BE2C (cell line): ENCODE measurements around the gene MYO7A.

Experiments used
- DNase-seq: peaks from one replicate; pipeline ENCODE4 v3.0.0-alpha.2; 2020
- H3K27me3 ChIP-seq: fragments of 250-450 bp; sonication (Bioruptor Pico); 2 replicates; pipeline ENCODE4 v1.5.1; 2020; ENCODE audit warnings: mild to moderate bottlenecking
- H3K36me3 ChIP-seq: fragments of 250-450 bp; sonication (Bioruptor Pico); 2 replicates; pipeline ENCODE4 v1.5.1; 2020; ENCODE audit warnings: mild to moderate bottlenecking
- H3K4me1 ChIP-seq: fragments of 250-450 bp; sonication (Bioruptor Pico); 2 replicates; pipeline ENCODE4 v1.5.1; 2020
- H3K4me3 ChIP-seq: 2 replicates; pipeline ENCODE4 v1.5.1; 2011; ENCODE audit warnings: low read depth, low read length
- H3K9me3 ChIP-seq: fragments of 250-450 bp; sonication (Bioruptor Pico); 2 replicates; pipeline ENCODE4 v1.5.1; 2020
- TF ChIP-seq, protein P1 (sequence below): IDR thresholded peaks from 2 replicates; pipeline ENCODE4 v1.5.1; 2012; ENCODE audit warnings: mild to moderate bottlenecking, low read depth, low read length

The MYO7A gene

DNA sequence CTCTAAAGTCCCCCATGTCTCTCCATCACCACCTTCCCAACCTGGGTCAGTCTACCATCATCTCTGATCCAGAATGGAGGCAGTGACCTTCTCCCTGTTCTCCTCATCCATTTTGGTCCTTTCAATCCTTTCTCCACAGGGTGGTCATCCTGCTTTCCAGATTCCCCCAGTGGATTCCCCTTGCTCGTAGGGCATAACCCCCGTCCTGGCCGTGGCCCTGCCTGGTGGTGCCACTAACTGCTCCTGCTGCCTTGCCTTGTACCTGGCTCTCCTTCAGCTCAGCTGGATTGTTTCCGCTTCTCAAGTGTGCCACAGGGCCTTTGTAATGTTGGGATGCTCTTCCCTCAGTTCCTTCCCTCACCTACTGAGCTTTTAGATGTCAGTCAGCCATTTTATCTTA, 81.6 kb downstream of the MYO7A start:
- DNase-seq = no peak
- no peak overlapping the region for H3K4me3 ChIP-seq
- TF ChIP-seq, protein P1, sequence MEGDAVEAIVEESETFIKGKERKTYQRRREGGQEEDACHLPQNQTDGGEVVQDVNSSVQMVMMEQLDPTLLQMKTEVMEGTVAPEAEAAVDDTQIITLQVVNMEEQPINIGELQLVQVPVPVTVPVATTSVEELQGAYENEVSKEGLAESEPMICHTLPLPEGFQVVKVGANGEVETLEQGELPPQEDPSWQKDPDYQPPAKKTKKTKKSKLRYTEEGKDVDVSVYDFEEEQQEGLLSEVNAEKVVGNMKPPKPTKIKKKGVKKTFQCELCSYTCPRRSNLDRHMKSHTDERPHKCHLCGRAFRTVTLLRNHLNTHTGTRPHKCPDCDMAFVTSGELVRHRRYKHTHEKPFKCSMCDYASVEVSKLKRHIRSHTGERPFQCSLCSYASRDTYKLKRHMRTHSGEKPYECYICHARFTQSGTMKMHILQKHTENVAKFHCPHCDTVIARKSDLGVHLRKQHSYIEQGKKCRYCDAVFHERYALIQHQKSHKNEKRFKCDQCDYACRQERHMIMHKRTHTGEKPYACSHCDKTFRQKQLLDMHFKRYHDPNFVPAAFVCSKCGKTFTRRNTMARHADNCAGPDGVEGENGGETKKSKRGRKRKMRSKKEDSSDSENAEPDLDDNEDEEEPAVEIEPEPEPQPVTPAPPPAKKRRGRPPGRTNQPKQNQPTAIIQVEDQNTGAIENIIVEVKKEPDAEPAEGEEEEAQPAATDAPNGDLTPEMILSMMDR = no peak
- no peaks in the 10 kb centered on the region; the same call in 1 of the 2 replicates for H3K27me3 ChIP-seq
- no peaks in the 10 kb centered on the region; the same call in 1 of the 2 replicates for H3K36me3 ChIP-seq
- no peaks in the 10 kb centered on the region for H3K4me1 ChIP-seq
- H3K9me3 ChIP-seq = no peaks in the 10 kb centered on the region

DNA sequence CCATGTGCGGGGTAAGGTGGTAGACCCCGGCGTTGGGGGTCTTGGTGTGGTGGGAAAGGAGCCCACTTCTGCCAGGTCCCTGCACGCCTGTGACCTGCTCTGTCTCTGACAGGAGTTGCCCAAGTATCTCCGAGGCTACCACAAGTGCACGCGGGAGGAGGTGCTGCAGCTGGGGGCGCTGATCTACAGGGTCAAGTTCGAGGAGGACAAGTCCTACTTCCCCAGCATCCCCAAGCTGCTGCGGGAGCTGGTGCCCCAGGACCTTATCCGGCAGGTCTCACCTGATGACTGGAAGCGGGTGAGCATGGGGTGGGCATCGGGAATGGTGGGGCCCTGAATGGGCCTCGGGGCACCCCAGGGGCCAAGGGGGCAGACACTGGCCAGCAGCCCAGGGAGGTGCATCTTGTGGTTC, 83.0 kb downstream of the MYO7A start:
- Histone ChIP-seq H3K4me3 (no peak overlapping the region), H3K27me3 (no peaks in the 10 kb centered on the region; the same call in 1 of the 2 replicates), H3K36me3 (no peaks in the 10 kb centered on the region; the same call in 1 of the 2 replicates), H3K4me1 (no peaks in the 10 kb centered on the region), H3K9me3 (no peaks in the 10 kb centered on the region)
- DNase-seq = no peak
- TF ChIP-seq, protein P1 = no peak

DNA sequence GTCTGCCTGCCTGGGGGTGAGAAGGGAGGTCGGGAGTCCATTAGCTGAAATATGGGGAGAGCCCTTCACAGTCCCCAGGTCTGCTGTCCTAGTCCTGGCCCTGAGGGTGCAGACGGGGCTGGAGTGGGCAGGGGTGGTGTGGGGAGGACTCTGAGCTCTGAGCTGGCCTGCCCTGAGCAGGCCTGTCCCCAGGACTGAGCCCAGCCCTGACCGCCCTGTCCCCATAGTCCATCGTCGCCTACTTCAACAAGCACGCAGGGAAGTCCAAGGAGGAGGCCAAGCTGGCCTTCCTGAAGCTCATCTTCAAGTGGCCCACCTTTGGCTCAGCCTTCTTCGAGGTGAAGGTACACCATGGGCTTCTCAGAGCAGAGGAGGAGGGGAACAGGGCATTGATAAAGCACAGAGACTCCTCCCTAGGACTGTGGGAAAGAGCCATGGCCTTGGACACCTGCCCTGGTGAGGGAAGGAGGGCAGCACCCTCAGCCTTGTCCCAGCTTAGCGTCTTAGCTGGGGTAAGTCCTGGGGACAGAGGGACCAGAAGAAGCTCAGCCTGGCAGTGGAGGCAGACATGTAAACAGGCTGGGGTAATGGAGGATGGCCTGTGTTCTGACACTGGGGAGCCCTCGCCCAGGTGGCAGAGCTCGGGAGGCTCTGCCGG, 83.7 kb downstream of the MYO7A start:
- TF ChIP-seq, protein P1 = no peak
- H3K36me3 ChIP-seq = no peaks in the 10 kb centered on the region; the same call in 1 of the 2 replicates
- no peak overlapping the region for H3K4me3 ChIP-seq
- H3K4me1 ChIP-seq = no peaks in the 10 kb centered on the region
- DNase-seq = no peak
- no peaks in the 10 kb centered on the region; the same call in 1 of the 2 replicates for H3K27me3 ChIP-seq
- no peaks in the 10 kb centered on the region for H3K9me3 ChIP-seq

DNA sequence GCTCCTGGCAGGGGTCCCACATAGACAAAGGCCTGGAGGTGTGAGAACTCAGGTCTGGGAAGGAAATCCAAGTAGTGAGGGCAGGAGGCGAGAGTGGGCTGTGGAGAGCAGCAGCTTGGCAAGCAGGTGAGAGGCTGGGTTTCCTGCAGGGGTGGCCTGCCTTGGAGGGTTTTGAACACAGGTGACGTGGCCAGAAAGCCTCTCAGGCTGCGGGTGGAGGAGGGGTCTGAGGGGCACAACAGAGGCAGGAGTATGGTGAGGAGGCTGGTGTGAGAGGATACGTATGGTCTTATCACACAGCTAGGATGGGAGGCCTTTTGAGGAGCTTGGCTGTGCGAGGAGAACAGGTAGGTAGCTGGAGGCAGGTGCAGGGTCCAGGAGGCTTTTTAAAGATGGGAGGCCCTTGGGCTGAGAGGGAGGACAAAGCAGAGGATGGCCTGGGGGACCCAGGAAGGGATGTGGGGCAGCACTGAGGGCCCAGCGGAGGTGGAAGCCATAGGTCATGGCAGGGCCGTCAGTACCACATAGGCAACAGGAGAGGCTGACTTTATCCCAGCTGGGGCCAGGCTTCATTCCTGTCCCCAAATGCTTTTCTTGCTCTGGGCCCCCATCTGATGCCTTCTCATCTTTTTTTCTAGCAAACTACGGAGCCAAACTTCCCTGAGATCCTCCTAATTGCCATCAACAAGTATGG, 84.4 kb downstream of the MYO7A start:
- TF ChIP-seq, protein P1 = no peak

DNA sequence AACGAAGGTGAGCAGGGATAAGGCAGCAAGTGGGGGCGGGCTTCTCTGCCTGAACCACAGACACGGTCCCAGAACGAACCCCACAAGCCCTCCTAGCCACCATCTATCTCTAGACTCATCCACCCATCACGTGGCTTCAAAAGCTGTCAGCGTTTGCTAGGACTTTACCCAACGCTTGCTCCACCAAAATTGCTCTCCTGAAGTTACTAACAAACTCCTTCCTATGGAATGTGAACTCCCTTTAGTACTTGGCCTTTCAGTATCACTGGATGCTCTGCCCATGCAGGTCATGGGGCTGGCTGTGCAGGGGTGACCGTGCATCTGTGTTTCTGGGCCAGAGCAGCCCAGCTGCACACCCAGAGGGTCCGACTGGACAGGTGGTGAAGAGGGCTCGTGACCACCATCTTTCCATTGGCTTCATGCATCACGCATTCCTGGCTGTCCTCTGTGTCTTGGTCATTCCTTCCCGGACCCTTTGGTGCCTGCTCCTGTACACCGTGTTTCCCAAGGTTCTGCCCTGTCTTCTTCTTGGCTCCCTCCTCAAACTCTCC, 85.1 kb downstream of the MYO7A start:
- no peak for DNase-seq
- TF ChIP-seq, protein P1 = no peak
- Histone ChIP-seq H3K27me3 (no peaks in the 10 kb centered on the region; the same call in 1 of the 2 replicates), H3K36me3 (no peaks in the 10 kb centered on the region; the same call in 1 of the 2 replicates), H3K4me3 (no peak overlapping the region), H3K4me1 (no peaks in the 10 kb centered on the region), H3K9me3 (no peaks in the 10 kb centered on the region)

More for the DNA sequence above, 84.4 kb downstream of the MYO7A start:
- Histone ChIP-seq H3K4me3 (no peak overlapping the region), H3K36me3 (no peaks in the 10 kb centered on the region; the same call in 1 of the 2 replicates), H3K27me3 (no peaks in the 10 kb centered on the region; the same call in 1 of the 2 replicates), H3K9me3 (no peaks in the 10 kb centered on the region), H3K4me1 (no peaks in the 10 kb centered on the region)
- DNase-seq = no peak
